Osteoblast (primary cell): Measurements from ENCODE around the gene PPT1. TPM values are rescaled to one million over a fixed set of nuclear protein-coding genes. Genes with fewer than 3 reads are reported as not detected.

Source experiments
- DNase-seq: peaks from one replicate; pipeline ENCODE4 v3.0.0; 2011; ENCODE audit warnings: low spot score, mixed read lengths; ENCODE audit not compliant: insufficient read length; ENCODE audit errors: missing footprints
- H2AFZ ChIP-seq: 2 replicates; pipeline ENCODE4 v1.6.0; 2011; ENCODE audit warnings: mild to moderate bottlenecking, low read length
- H3K27ac ChIP-seq: 2 replicates; pipeline ENCODE4 v1.5.1; 2011; ENCODE audit warnings: mild to moderate bottlenecking, low read depth, low read length, moderate library complexity
- H3K27me3 ChIP-seq: 2 replicates; pipeline ENCODE4 v1.6.0; 2012; ENCODE audit warnings: mild to moderate bottlenecking, control low read depth, inconsistent platforms, low read length, moderate library complexity; ENCODE audit not compliant: insufficient read depth
- H3K36me3 ChIP-seq: 2 replicates; pipeline ENCODE4 v1.5.1; 2011; ENCODE audit warnings: mild to moderate bottlenecking, low read length, control low read depth, moderate library complexity; ENCODE audit not compliant: insufficient read depth
- H3K4me1 ChIP-seq: 2 replicates; pipeline ENCODE4 v1.5.1; 2011; ENCODE audit warnings: mild to moderate bottlenecking, low read length, control low read depth, moderate library complexity; ENCODE audit not compliant: insufficient read depth
- H3K4me2 ChIP-seq: 2 replicates; pipeline ENCODE4 v1.6.0; 2011; ENCODE audit warnings: mild to moderate bottlenecking, low read length; ENCODE audit not compliant: insufficient read depth
- H3K4me3 ChIP-seq: fragments of 200-600 bp; sonication (generic); 3 replicates; pipeline ENCODE4 v1.5.1; 2012; ENCODE audit warnings: mild to moderate bottlenecking, low read length, inconsistent platforms; ENCODE audit not compliant: insufficient read depth
- H3K79me2 ChIP-seq: 2 replicates; pipeline ENCODE4 v1.6.0; 2012; ENCODE audit warnings: mild to moderate bottlenecking, low read length, control low read depth, inconsistent platforms; ENCODE audit not compliant: insufficient read depth
- H3K9me3 ChIP-seq: 2 replicates; pipeline ENCODE4 v1.5.1; 2011; ENCODE audit warnings: low read depth, low read length, control low read depth
- H4K20me1 ChIP-seq: 2 replicates; pipeline ENCODE4 v1.6.0; 2012; ENCODE audit warnings: mild to moderate bottlenecking, low read length, control low read depth; ENCODE audit not compliant: insufficient read depth
- CTCF ChIP-seq: IDR thresholded peaks from 2 replicates; pipeline ENCODE4 v1.5.1; 2011; ENCODE audit warnings: mild to moderate bottlenecking, low read depth, low read length, moderate library complexity; ENCODE audit errors: extremely low read depth
- total RNA-seq: library from RNA; depleted of rRNA; stranded (reverse); fragments of >200 nt; gene quantifications from 2 replicates; pipeline ENCODE4 v1.2.3, GENCODE V29; 2012

PPT1 gene
- total RNA-seq, 1 donor, result 40.9 TPM

GRCh38 chr1:40110389-40110788, 13.3 kb upstream of the PPT1 start:
- DNase-seq, result no peak

DNA sequence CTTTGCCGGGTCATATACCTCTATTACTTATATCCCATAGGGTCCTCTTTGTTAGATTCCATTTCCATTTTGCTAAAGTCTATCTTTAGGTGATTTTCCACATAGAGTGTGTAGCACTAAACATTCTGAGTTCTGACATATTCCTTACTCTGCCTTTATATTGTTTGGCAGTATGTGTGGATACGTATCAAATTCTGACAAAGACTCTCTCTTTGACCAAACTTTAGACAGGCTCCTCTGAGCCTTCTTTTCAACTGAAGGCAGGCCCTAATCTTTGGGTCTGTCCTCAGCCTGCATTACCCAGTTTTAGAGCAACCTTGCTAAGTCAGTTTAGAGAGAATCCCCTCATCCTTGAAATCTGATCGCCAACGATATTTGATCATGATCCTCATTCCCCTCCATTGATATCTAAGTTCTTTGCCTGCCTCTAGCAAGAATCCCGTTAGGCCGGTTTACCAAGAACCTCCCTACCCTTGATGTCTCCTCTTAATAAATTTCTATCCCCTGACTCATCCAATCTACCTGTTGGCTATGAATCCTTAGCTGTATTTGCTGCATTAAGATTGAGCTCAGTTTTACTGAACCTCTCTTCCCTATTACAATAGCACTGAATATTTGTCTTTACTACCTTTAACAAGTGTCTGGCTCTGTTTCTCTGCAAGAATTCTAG, 10.4 kb upstream of the PPT1 start:
- Histone ChIP-seq H3K4me2 (no peak overlapping the region), H2AFZ (no peak overlapping the region), H3K79me2 (no peaks in the 10 kb centered on the region), H3K4me3 (no peak overlapping the region), H3K36me3 (no peaks in the 10 kb centered on the region), H3K4me1 (no peaks in the 10 kb centered on the region), H3K9me3 (peaks cover 5% of the 10 kb centered on the region), H4K20me1 (no peaks in the 10 kb centered on the region), H3K27me3 (peaks cover 8% of the 10 kb centered on the region), H3K27ac (no peak overlapping the region)
- no peak for TF ChIP-seq CTCF
- no peak for DNase-seq

More at GRCh38 chr1:40110389-40110788, 13.3 kb upstream of the PPT1 start:
- Histone ChIP-seq H3K4me1 (no peaks in the 10 kb centered on the region), H2AFZ (no peak overlapping the region), H4K20me1 (no peaks in the 10 kb centered on the region), H3K9me3 (no peaks in the 10 kb centered on the region), H3K36me3 (no peaks in the 10 kb centered on the region), H3K4me2 (no peak overlapping the region), H3K27ac (no peak overlapping the region), H3K79me2 (no peaks in the 10 kb centered on the region), H3K27me3 (peaks cover 10% of the 10 kb centered on the region), H3K4me3 (no peak overlapping the region)
- TF ChIP-seq CTCF, result no peak

GRCh38 chr1:40105028-40105427, 8.0 kb upstream of the PPT1 start:
- H2AFZ ChIP-seq, result no peak overlapping the region
- H4K20me1 ChIP-seq, result no peaks in the 10 kb centered on the region
- H3K79me2 ChIP-seq, result no peaks in the 10 kb centered on the region
- H3K36me3 ChIP-seq, result no peaks in the 10 kb centered on the region
- no peak overlapping the region for H3K4me3 ChIP-seq
- H3K4me2 ChIP-seq, result no peak overlapping the region
- no peak for DNase-seq
- TF ChIP-seq CTCF, result no peak
- no peaks in the 10 kb centered on the region for H3K4me1 ChIP-seq
- H3K27me3 ChIP-seq, result peaks cover 8% of the 10 kb centered on the region
- H3K9me3 ChIP-seq, result peaks cover 5% of the 10 kb centered on the region
- no peak overlapping the region for H3K27ac ChIP-seq

DNA sequence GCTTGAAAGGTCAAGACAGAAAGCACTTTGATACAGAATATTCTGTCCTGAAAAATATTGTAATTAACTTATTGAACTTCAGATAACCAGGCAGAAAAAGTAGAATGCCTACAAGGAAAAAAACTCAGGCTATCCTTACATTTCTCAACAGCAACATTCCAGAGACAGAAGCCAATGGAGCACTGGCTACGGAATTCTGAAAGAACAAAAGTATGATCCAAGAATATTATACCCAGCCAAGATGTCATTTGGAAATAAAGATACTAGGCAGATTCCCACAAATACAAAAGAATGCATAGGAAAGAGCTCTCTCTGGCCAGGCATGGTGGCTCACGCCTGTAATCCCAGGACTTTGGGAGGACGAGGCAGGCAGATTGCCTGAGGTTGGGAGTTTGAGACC, 5.8 kb upstream of the PPT1 start:
- Histone ChIP-seq H4K20me1 (no peaks in the 10 kb centered on the region), H3K27ac (no peak overlapping the region), H3K4me3 (no peak overlapping the region), H3K36me3 (no peaks in the 10 kb centered on the region), H3K27me3 (peaks cover 8% of the 10 kb centered on the region), H2AFZ (no peak overlapping the region), H3K9me3 (peaks cover 5% of the 10 kb centered on the region), H3K79me2 (no peaks in the 10 kb centered on the region), H3K4me1 (no peaks in the 10 kb centered on the region), H3K4me2 (no peak overlapping the region)
- DNase-seq, result no peak
- TF ChIP-seq CTCF, result no peak
